Liver (tissue), 9 donors: ENCODE data around the gene SNCAIP. TPM values are rescaled to one million over a fixed set of nuclear protein-coding genes. Genes with fewer than 3 reads are reported as not detected.

Source experiments
- DNase-seq: peaks from one replicate; pipeline ENCODE4 v3.0.0-alpha.2; 2017; ENCODE audit warnings: low spot score
- H3K27ac ChIP-seq, 2 donors: one replicate each; pipeline ENCODE4 v1.7.0; 2013; ENCODE audit warnings: inconsistent platforms in 2 of 2, low read length in 2 of 2, control low read depth in 1 of 2, low read depth in 1 of 2, mild to moderate bottlenecking in 1 of 2
- H3K27me3 ChIP-seq, 4 donors: one replicate each; pipeline versions ENCODE4 v1.6.1 to v1.7.0; 2013; ENCODE audit warnings: low read length in 3 of 4, inconsistent platforms in 1 of 4, mild to moderate bottlenecking in 1 of 4, moderate library complexity in 1 of 4; ENCODE audit not compliant: control insufficient read depth in 4 of 4, insufficient read depth in 4 of 4
- H3K36me3 ChIP-seq, 4 donors: one replicate each; pipeline versions ENCODE4 v1.6.1 to v1.7.0; 2013; ENCODE audit warnings: low read length in 3 of 4, mild to moderate bottlenecking in 3 of 4, low read depth in 1 of 4, moderate library complexity in 1 of 4; ENCODE audit not compliant: control insufficient read depth in 4 of 4, insufficient read depth in 3 of 4
- H3K4me1 ChIP-seq, 4 donors: one replicate each; pipeline versions ENCODE4 v1.6.1 to v1.7.0; 2013; ENCODE audit warnings: low read length in 3 of 4, mild to moderate bottlenecking in 3 of 4, moderate library complexity in 1 of 4; ENCODE audit not compliant: control insufficient read depth in 4 of 4, insufficient read depth in 4 of 4
- H3K4me3 ChIP-seq, 3 donors: one replicate each; pipeline versions ENCODE4 v1.6.1 to v1.7.0; 2013; ENCODE audit warnings: low read length in 3 of 3, control low read depth in 1 of 3, low read depth in 1 of 3, mild to moderate bottlenecking in 1 of 3
- H3K9ac ChIP-seq, 2 donors: one replicate each; pipeline ENCODE4 v1.7.0; 2013; ENCODE audit warnings: low read length in 2 of 2, mild to moderate bottlenecking in 2 of 2, moderate library complexity in 2 of 2, control low read depth in 1 of 2, low read depth in 1 of 2
- H3K9me3 ChIP-seq, 4 donors: one replicate each; pipeline versions ENCODE4 v1.6.1 to v1.7.0; 2013; ENCODE audit warnings: low read length in 3 of 4; ENCODE audit not compliant: control insufficient read depth in 4 of 4
- ATF3 ChIP-seq: IDR thresholded peaks from 2 replicates; pipeline ENCODE4 v1.6.1; 2016; ENCODE audit warnings: antibody characterized with exemption
- CTCF ChIP-seq: fragments of 150-350 bp; IDR thresholded peaks from 2 replicates; pipeline ENCODE4 v1.5.1; 2017; ENCODE audit warnings: improper control_type of control experiment, low read depth, low read length; ENCODE audit not compliant: missing input control
- EGR1 ChIP-seq, 2 donors: IDR thresholded peaks; 2 replicates each; pipeline ENCODE4 v1.6.1; 2016 to 2018; ENCODE audit warnings: antibody characterized with exemption in 2 of 2, low read depth in 2 of 2
- FOXA1 ChIP-seq: IDR thresholded peaks from 2 replicates; pipeline ENCODE4 v1.6.1; 2016; ENCODE audit warnings: antibody characterized with exemption
- FOXA2 ChIP-seq: IDR thresholded peaks from 2 replicates; pipeline ENCODE4 v1.6.1; 2016; ENCODE audit warnings: antibody characterized with exemption
- GABPA ChIP-seq, 2 donors: IDR thresholded peaks in 1 of 2; conservative IDR thresholded peaks in 1 of 2; 2 replicates each; pipeline ENCODE4 v1.6.1; 2016; ENCODE audit warnings: antibody characterized with exemption in 2 of 2, mild to moderate bottlenecking in 1 of 2, moderate library complexity in 1 of 2
- HNF4A ChIP-seq, 2 donors: conservative IDR thresholded peaks; 2 replicates each; pipeline ENCODE4 v1.6.1; 2016; ENCODE audit warnings: antibody characterized with exemption in 2 of 2, mild to moderate bottlenecking in 2 of 2
- HNF4G ChIP-seq: IDR thresholded peaks from 2 replicates; pipeline ENCODE4 v1.6.1; 2016; ENCODE audit warnings: antibody characterized with exemption
- JUND ChIP-seq, 2 donors: IDR thresholded peaks; 2 replicates each; pipeline ENCODE4 v1.6.1; 2016; ENCODE audit warnings: antibody characterized with exemption in 2 of 2
- MAX ChIP-seq: IDR thresholded peaks from 2 replicates; pipeline ENCODE4 v1.6.1; 2016; ENCODE audit warnings: antibody characterized with exemption
- NR2F2 ChIP-seq: IDR thresholded peaks from 2 replicates; pipeline ENCODE4 v1.6.1; 2016; ENCODE audit warnings: antibody characterized with exemption
- RAD21 ChIP-seq, 2 donors: IDR thresholded peaks; 2 replicates each; pipeline ENCODE4 v1.6.1; 2016; ENCODE audit warnings: antibody characterized with exemption in 2 of 2, mild to moderate bottlenecking in 2 of 2
- REST ChIP-seq: IDR thresholded peaks from 2 replicates; pipeline ENCODE4 v1.6.1; 2016; ENCODE audit warnings: antibody characterized with exemption, mild to moderate bottlenecking
- RXRA ChIP-seq, 2 donors: IDR thresholded peaks; 2 replicates each; pipeline ENCODE4 v1.6.1; 2017 to 2018; ENCODE audit warnings: antibody characterized with exemption in 2 of 2, mild to moderate bottlenecking in 1 of 2
- SP1 ChIP-seq: IDR thresholded peaks from 2 replicates; pipeline ENCODE4 v1.6.1; 2018; ENCODE audit warnings: antibody characterized with exemption, mild to moderate bottlenecking
- YY1 ChIP-seq: IDR thresholded peaks from 2 replicates; pipeline ENCODE4 v1.6.1; 2016; ENCODE audit warnings: antibody characterized with exemption, mild to moderate bottlenecking
- ZBTB33 ChIP-seq: IDR thresholded peaks from 2 replicates; pipeline ENCODE4 v1.6.1; 2016; ENCODE audit warnings: antibody characterized with exemption
- WGBS: extraction: QIAGEN DNeasy Blood & Tissue Kit; methylation state at CpG from one replicate; pipeline ENCODE4 v1.1.7; 2013; 5-methylcytosine and 5-hydroxymethylcytosine counted together
- polyA plus RNA-seq, 2 donors: library from polyadenylated mRNA; stranded (reverse) in 1 of 2; unstranded in 1 of 2; fragments of 200-250 nt in 1 of 2; fragments of >200 nt in 1 of 2; fragmentation: Nextera tagmentation in 1 of 2; extraction: Ambion mirVana in 1 of 2; gene quantifications; one replicate each; pipeline versions ENCODE4 v1.2.1 to v1.2.3, GENCODE V29; 2013 to 2015
- total RNA-seq, 2 donors: library from RNA; depleted of rRNA; stranded (reverse); fragments of >200 nt; gene quantifications; one replicate each; pipeline ENCODE4 v1.2.3, GENCODE V29; 2014
- donor health status: healthy.
- donor health status: healthy.
- donor health status: healthy.
- donor health status: healthy.
- donor health status: healthy.

Gene SNCAIP
- total and polyA plus RNA-seq, 4 donors: 0.17 to 2.1 (median 0.74) TPM

GRCh38 chr5:122367456-122367855, 55.4 kb downstream of the SNCAIP start:
- DNase-seq: no peak
- H3K9me3 ChIP-seq: no peaks in the 10 kb centered on the region
- no peak overlapping the region for H3K4me3 ChIP-seq
- H3K27ac ChIP-seq: no peak overlapping the region
- H3K9ac ChIP-seq: no peak overlapping the region
- 88% methylated on average over 3 of the region's 3 CpGs for WGBS
- H3K4me1 ChIP-seq: peaks cover 0 to 12% (median 4%) of the 10 kb centered on the region in 4 donors
- TF ChIP-seq GABPA (IDR thresholded peaks at IDR 0.05 in 1 of 2, conservative IDR thresholded peaks at IDR 0.05 in 1 of 2): no peak
- TF ChIP-seq NR2F2: no peak
- TF ChIP-seq REST: no peak
- TF ChIP-seq RXRA (IDR thresholded peaks at IDR 0.05): no peak
- TF ChIP-seq FOXA1: no peak
- TF ChIP-seq ZBTB33: no peak
- no peak for TF ChIP-seq JUND (IDR thresholded peaks at IDR 0.05)
- no peak for TF ChIP-seq HNF4A (conservative IDR thresholded peaks at IDR 0.05)
- TF ChIP-seq YY1: no peak
- TF ChIP-seq MAX: no peak
- TF ChIP-seq FOXA2: no peak
- TF ChIP-seq EGR1 (IDR thresholded peaks at IDR 0.05; ENCODE audit: low read depth in 2 of 2): no peak
- TF ChIP-seq ATF3: no peak
- no peak for TF ChIP-seq RAD21 (IDR thresholded peaks at IDR 0.05)
- TF ChIP-seq SP1: no peak
- H3K36me3 ChIP-seq: no peaks in the 10 kb centered on the region
- H3K27me3 ChIP-seq: no peaks in the 10 kb centered on the region

- Histone ChIP-seq H3K27me3 (no peaks in the 10 kb centered on the region), H3K27ac (no peak overlapping the region), H3K4me1 (peaks cover 0 to 12% (median 4%) of the 10 kb centered on the region in 4 donors), H3K36me3 (no peaks in the 10 kb centered on the region), H3K9me3 (no peaks in the 10 kb centered on the region), H3K4me3 (no peak overlapping the region), H3K9ac (no peak overlapping the region)
- no peak for DNase-seq
- TF ChIP-seq CTCF (no peak), ATF3 (no peak), GABPA (IDR thresholded peaks at IDR 0.05 in 1 of 2, conservative IDR thresholded peaks at IDR 0.05 in 1 of 2) (no peak), JUND (IDR thresholded peaks at IDR 0.05) (no peak), RAD21 (IDR thresholded peaks at IDR 0.05) (no peak), HNF4G (no peak), MAX (no peak), NR2F2 (no peak), FOXA2 (no peak)
- WGBS: 95% methylated on average over 5 of the region's 5 CpGs
Measured at GRCh38 chr5:122368510-122369251, 56.6 kb downstream of the SNCAIP start.
